H1 (cell line): Measurements from ENCODE around the gene DCUN1D2. TPM values are rescaled to one million over a fixed set of nuclear protein-coding genes. Genes with fewer than 3 reads are reported as not detected.

ENCODE experiments used
- CTCF ChIA-PET: fragments of 300-600 bp; sonication (Branson Sonifier 250); formaldehyde crosslinking; loops from one replicate; lab custom pipeline; 2021; ENCODE audit not compliant: partially characterized antibody; lab: Charles Lee
- POLR2A ChIA-PET: fragments of 300-600 bp; sonication (Branson Sonifier 250); formaldehyde crosslinking; loops from one replicate; lab custom pipeline; 2021; ENCODE audit warnings: inconsistent platforms; ENCODE audit not compliant: partially characterized antibody; lab: Charles Lee
- DNase-seq, 2 experiments: peaks; one replicate each; pipeline versions ENCODE4 v3.0.0 to v3.0.0-alpha.2; 2010 to 2022; ENCODE audit warnings: low spot score in 2 of 2, low read depth in 1 of 2, mixed read lengths in 1 of 2
- FAIRE-seq: peaks from 2 replicates; lab custom pipeline; 2011; peaks lifted over from hg19 to GRCh38; lab: Jason Lieb, UNC
- H2AFZ ChIP-seq: 2 replicates; pipeline ENCODE4 v1.8.1; 2012; ENCODE audit warnings: low read length, inconsistent platforms
- H2AK5ac ChIP-seq: 2 replicates; pipeline ENCODE4 v1.6.1; 2013; ENCODE audit warnings: low read depth, low read length
- H2BK120ac ChIP-seq: replicated peaks from 2 replicates; pipeline ENCODE3; 2013; ENCODE audit warnings: low read depth, low read length, inconsistent platforms
- H2BK12ac ChIP-seq: 2 replicates; pipeline ENCODE4 v1.6.1; 2013; ENCODE audit warnings: low read depth, low read length
- H2BK15ac ChIP-seq: 2 replicates; pipeline ENCODE4 v1.6.1; 2013; ENCODE audit warnings: low read length
- H2BK20ac ChIP-seq: 2 replicates; pipeline ENCODE4 v1.6.1; 2013; ENCODE audit warnings: low read length
- H2BK5ac ChIP-seq: 2 replicates; pipeline ENCODE4 v1.6.1; 2013; ENCODE audit warnings: low read depth, low read length
- H3K14ac ChIP-seq: 2 replicates; pipeline ENCODE4 v1.6.1; 2013; ENCODE audit warnings: inconsistent platforms; ENCODE audit not compliant: insufficient read length
- H3K18ac ChIP-seq: 2 replicates; pipeline ENCODE4 v1.6.1; 2013; ENCODE audit warnings: low read length; ENCODE audit errors: extremely low read depth
- H3K23ac ChIP-seq: 2 replicates; pipeline ENCODE4 v1.6.1; 2013; ENCODE audit warnings: inconsistent platforms; ENCODE audit not compliant: insufficient read length
- H3K23me2 ChIP-seq: 2 replicates; pipeline ENCODE4 v1.6.1; 2013; ENCODE audit warnings: low read depth, low read length
- H3K27ac ChIP-seq: 2 replicates; pipeline ENCODE4 v1.6.1; 2011; ENCODE audit warnings: low read depth, low read length, inconsistent platforms
- H3K27me3 ChIP-seq, 4 experiments: replicated peaks in 1 of 4; 1 replicate in 1 of 4; 2 replicates in 3 of 4; pipeline versions ENCODE4 v1.6.1 to v1.8.1; 2011 to 2013; ENCODE audit warnings: low read length in 3 of 4, mild to moderate bottlenecking in 3 of 4, inconsistent platforms in 2 of 4, mixed read lengths in 2 of 4, moderate library complexity in 1 of 4; ENCODE audit not compliant: control insufficient read depth in 3 of 4, insufficient read depth in 3 of 4; ENCODE audit errors: extremely low read depth in 1 of 4
- H3K36me3 ChIP-seq, 4 experiments: 2 replicates each; pipeline versions ENCODE4 v1.6.1 to v1.8.1; 2011 to 2013; ENCODE audit warnings: mild to moderate bottlenecking in 4 of 4, low read length in 3 of 4, moderate library complexity in 2 of 4, control low read depth in 1 of 4, inconsistent platforms in 1 of 4; ENCODE audit not compliant: insufficient read depth in 4 of 4, control insufficient read depth in 2 of 4
- H3K4ac ChIP-seq: replicated peaks from 2 replicates; pipeline ENCODE3; 2013; ENCODE audit warnings: low read length, low read depth, mixed read lengths, inconsistent platforms; ENCODE audit not compliant: insufficient read length
- H3K4me1 ChIP-seq, 4 experiments: replicated peaks in 1 of 4; 1 replicate in 1 of 4; 2 replicates in 3 of 4; pipeline versions ENCODE4 v1.6.1 to v1.8.1; 2011 to 2013; ENCODE audit warnings: low read length in 3 of 4, inconsistent platforms in 2 of 4, mixed read lengths in 1 of 4; ENCODE audit not compliant: insufficient read depth in 4 of 4, control insufficient read depth in 3 of 4
- H3K4me2 ChIP-seq, 2 experiments: 2 replicates each; pipeline versions ENCODE4 v1.6.1 to v1.8.1; 2011 to 2013; ENCODE audit warnings: low read depth in 2 of 2, low read length in 2 of 2, control low read depth in 1 of 2, inconsistent platforms in 1 of 2, mild to moderate bottlenecking in 1 of 2; ENCODE audit not compliant: insufficient read depth in 1 of 2
- H3K4me3 ChIP-seq, 4 experiments: fragments of 200-600, 300-600 bp in 1 of 4; sonication (generic), shearing (Covaris generic), sonication (Bioruptor Twin) in 1 of 4; 2 replicates each; pipeline versions ENCODE4 v1.5.1 to v1.8.1; 2011 to 2016; ENCODE audit warnings: low read length in 4 of 4, low read depth in 3 of 4, control low read depth in 2 of 4, inconsistent platforms in 2 of 4, mild to moderate bottlenecking in 2 of 4, mixed read lengths in 1 of 4, moderate library complexity in 1 of 4; ENCODE audit not compliant: insufficient read depth in 2 of 4; ENCODE audit errors: extremely low read depth in 1 of 4
- H3K56ac ChIP-seq: replicated peaks from 2 replicates; pipeline ENCODE3; 2013; ENCODE audit warnings: low read depth, mild to moderate bottlenecking, mixed read lengths, low read length, inconsistent platforms; ENCODE audit not compliant: insufficient read length
- H3K79me1 ChIP-seq: 2 replicates; pipeline ENCODE4 v1.6.1; 2013; ENCODE audit warnings: low read depth, low read length, control low read depth
- H3K79me2 ChIP-seq, 2 experiments: 2 replicates each; pipeline versions ENCODE4 v1.6.1 to v1.8.1; 2012 to 2013; ENCODE audit warnings: low read length in 2 of 2, mild to moderate bottlenecking in 2 of 2, inconsistent platforms in 1 of 2; ENCODE audit not compliant: insufficient read depth in 2 of 2, control insufficient read depth in 1 of 2
- H3K9ac ChIP-seq, 4 experiments: replicated peaks in 1 of 4; 1 replicate in 1 of 4; 2 replicates in 3 of 4; pipeline versions ENCODE4 v1.6.1 to v1.8.1; 2011 to 2013; ENCODE audit warnings: low read depth in 3 of 4, low read length in 3 of 4, control low read depth in 2 of 4, mild to moderate bottlenecking in 2 of 4, moderate library complexity in 2 of 4, inconsistent platforms in 1 of 4; ENCODE audit errors: extremely low read depth in 1 of 4
- H3K9me3 ChIP-seq, 2 experiments: 2 replicates each; pipeline versions ENCODE4 v1.6.1 to v1.8.1; 2012 to 2013; ENCODE audit warnings: mild to moderate bottlenecking in 2 of 2, moderate library complexity in 2 of 2, control low read depth in 1 of 2, inconsistent platforms in 1 of 2, low read depth in 1 of 2, low read length in 1 of 2, mixed read lengths in 1 of 2; ENCODE audit not compliant: insufficient read depth in 2 of 2
- H4K20me1 ChIP-seq, 2 experiments: replicated peaks in 1 of 2; 2 replicates each; pipeline versions ENCODE3 to v1.8.1; 2011 to 2013; ENCODE audit warnings: inconsistent platforms in 2 of 2, low read length in 2 of 2, mild to moderate bottlenecking in 1 of 2; ENCODE audit not compliant: insufficient read depth in 2 of 2, control insufficient read depth in 1 of 2
- H4K5ac ChIP-seq: 2 replicates; pipeline ENCODE4 v1.6.1; 2013; ENCODE audit warnings: low read length, low read depth, mixed read lengths, inconsistent platforms; ENCODE audit not compliant: insufficient read length
- H4K8ac ChIP-seq: 2 replicates; pipeline ENCODE4 v1.8.0; 2013; ENCODE audit warnings: mild to moderate bottlenecking, moderate library complexity, low read length, inconsistent platforms; ENCODE audit not compliant: insufficient read depth; ENCODE audit errors: extremely low read depth
- H4K91ac ChIP-seq: replicated peaks from 2 replicates; pipeline ENCODE3; 2013; ENCODE audit warnings: low read length, mixed read lengths, inconsistent platforms; ENCODE audit not compliant: insufficient read length
- ASH2L ChIP-seq: fragments of 200-600, 300-600 bp; sonication (generic); IDR thresholded peaks from one replicate; pipeline ENCODE4 v1.7.1; 2017; ENCODE audit warnings: low read length
- CREB1 ChIP-seq: IDR thresholded peaks from 2 replicates; pipeline ENCODE4 v1.6.1; 2012; ENCODE audit warnings: inconsistent platforms
- FOSL1 ChIP-seq: IDR thresholded peaks from 2 replicates; pipeline ENCODE4 v1.6.1; 2011; ENCODE audit warnings: mild to moderate bottlenecking, low read depth, low read length, moderate library complexity; ENCODE audit not compliant: insufficient read depth
- PHF8 ChIP-seq: fragments of 200-600 bp; sonication (generic); conservative IDR thresholded peaks from 2 replicates; pipeline ENCODE4 v1.7.1; 2012; ENCODE audit warnings: low read depth, mild to moderate bottlenecking, inconsistent platforms, low read length, moderate library complexity
- RBBP5 ChIP-seq: IDR thresholded peaks from 2 replicates; pipeline ENCODE4 v1.7.1; 2012; ENCODE audit warnings: low read depth, mild to moderate bottlenecking, inconsistent platforms, low read length, moderate library complexity, borderline replicate concordance
- RNF2 ChIP-seq: fragments of 200-900, 300-1000 bp; sonication (generic); IDR thresholded peaks from 2 replicates; pipeline ENCODE4 v1.7.1; 2016; ENCODE audit warnings: borderline replicate concordance, low read depth, mild to moderate bottlenecking, antibody characterized with exemption, low read length; ENCODE audit not compliant: poor library complexity, severe bottlenecking; ENCODE audit errors: missing control alignments
- RXRA ChIP-seq: IDR thresholded peaks from 2 replicates; pipeline ENCODE4 v1.6.1; 2011; ENCODE audit warnings: low read depth, mild to moderate bottlenecking, low read length, moderate library complexity; ENCODE audit not compliant: insufficient read depth
- TAF7 ChIP-seq: optimal IDR thresholded peaks from 2 replicates; pipeline ENCODE3; 2011; ENCODE audit warnings: low read depth, mild to moderate bottlenecking, inconsistent platforms, low read length, moderate library complexity, borderline replicate concordance
- TCF12 ChIP-seq: IDR thresholded peaks from 2 replicates; pipeline ENCODE4 v1.6.1; 2011; ENCODE audit warnings: low read depth, mild to moderate bottlenecking, low read length
- TEAD4 ChIP-seq: IDR thresholded peaks from 2 replicates; pipeline ENCODE4 v1.6.1; 2012; ENCODE audit warnings: low read depth, low read length, inconsistent platforms, mixed read lengths
- ZNF274 ChIP-seq: IDR thresholded peaks from 2 replicates; pipeline ENCODE4 v1.7.0; 2012; ENCODE audit warnings: low read length, borderline replicate concordance; ENCODE audit errors: extremely low read depth
- WGBS, 2 experiments: shearing (Covaris generic) in 1 of 2; methylation state at CpG; one replicate each; pipeline versions ENCODE4 v1.1.6 to v1.1.7; 2013 to 2015; ENCODE audit warnings: low lambda C conversion rate in 2 of 2, mixed read lengths in 2 of 2, inconsistent platforms in 1 of 2, low coverage in 1 of 2, missing lambda C conversion rate in 1 of 2; ENCODE audit not compliant: insufficient replicate concordance in 2 of 2, insufficient coverage in 1 of 2, insufficient read length in 1 of 2; ENCODE audit errors: extremely low coverage in 1 of 2, missing lambda C conversion rate in 1 of 2; 5-methylcytosine and 5-hydroxymethylcytosine counted together
- polyA plus RNA-seq, 7 experiments: library from polyadenylated mRNA; depleted of rRNA in 3 of 7; stranded (reverse) in 5 of 7; unstranded in 2 of 7; fragments of >200 nt in 5 of 7; fragments of 200-250 nt in 2 of 7; gene quantifications; 1 replicate in 5 of 7; 2 replicates in 1 of 7; 4 replicates in 1 of 7; pipeline versions ENCODE4 v1.2.1 to v1.2.3, GENCODE V29; 2011 to 2013; ENCODE audit warnings: missing spikeins in 2 of 7, mixed read lengths in 2 of 7
- total RNA-seq: library from RNA; stranded (reverse); fragmentation: NEBNext Ultra II Directional; extraction: Animal tissue kit (Norgen Biotek cat#: 25700); gene quantifications from 2 replicates; pipeline ENCODE4 v1.2.1, GENCODE V29; 2021
- TF ChIP-seq, protein P1 (sequence below): IDR thresholded peaks from 2 replicates; pipeline ENCODE4 v1.6.1; 2012; ENCODE audit warnings: inconsistent platforms

The DCUN1D2 gene
- total and polyA plus RNA-seq, 2 of the 8 experiments (the other 6 are each of a cell fraction or from before 2014, with no cell fraction given), result 19.5 to 35.3 TPM

DNA sequence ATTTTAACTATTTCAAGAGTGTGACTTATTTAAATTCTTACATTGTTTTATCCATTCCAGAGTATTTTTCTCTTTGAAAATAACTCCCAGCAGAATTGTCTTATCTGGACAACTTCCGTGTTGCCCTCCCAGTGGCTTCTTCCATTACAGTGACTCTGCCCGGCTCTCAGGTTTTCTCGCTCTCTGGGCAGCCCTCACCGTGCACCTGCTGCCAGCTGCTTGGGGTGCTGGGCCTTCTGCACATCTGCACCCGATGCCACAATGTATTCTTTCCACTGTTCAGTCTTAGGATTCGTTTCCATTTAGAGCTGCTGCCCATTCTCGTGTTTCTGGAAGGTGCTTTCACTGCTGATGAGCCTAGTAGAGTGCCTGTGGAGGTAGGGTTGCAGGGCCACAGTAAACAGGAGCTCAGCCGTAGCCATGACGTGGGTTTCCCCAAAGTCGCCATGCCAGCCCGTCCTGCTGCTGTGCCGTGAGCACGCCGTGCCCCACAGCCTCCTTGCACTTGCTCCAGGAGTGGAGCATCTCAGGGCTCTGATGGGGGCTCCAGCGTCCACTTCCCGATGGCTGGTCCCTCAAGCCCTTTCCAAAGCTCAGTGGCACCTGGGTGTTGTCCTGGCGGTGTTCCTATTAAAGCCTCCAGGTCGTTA is 46.1 kb upstream of the DCUN1D2 start:
- no peaks in the 10 kb centered on the region; a peak in 1 of 7 replicates for H3K27me3 ChIP-seq
- FAIRE-seq, result no peak
- no peak overlapping the region for H2AFZ ChIP-seq
- peaks cover 2% of the 10 kb centered on the region; the same call in 1 of the 2 replicates for H3K23me2 ChIP-seq
- no peak overlapping the region for H3K14ac ChIP-seq
- DNase-seq, result no peak
- no peak overlapping the region for H3K4ac ChIP-seq
- H3K27ac ChIP-seq, result no peak overlapping the region
- H3K9ac ChIP-seq, result no peak overlapping the region
- no peak overlapping the region for H2BK15ac ChIP-seq
- H2BK12ac ChIP-seq, result no peak overlapping the region
- H2AK5ac ChIP-seq, result no peak overlapping the region
- no peak overlapping the region for H3K4me2 ChIP-seq
- H3K4me1 ChIP-seq, result peaks cover 0 to 9% (median 7%) of the 10 kb centered on the region in 4 experiments; a peak in 6 of 7 replicates
- peaks cover 5 to 14% of the 10 kb centered on the region in 2 experiments for H4K20me1 ChIP-seq
- peaks cover 6% of the 10 kb centered on the region for H3K79me1 ChIP-seq
- H2BK20ac ChIP-seq, result no peak overlapping the region
- H2BK120ac ChIP-seq, result no peak overlapping the region
- H4K8ac ChIP-seq, result peak overlapping the region; percentile 19; the same call in 1 of the 2 replicates
- H3K23ac ChIP-seq, result no peak overlapping the region
- H4K91ac ChIP-seq, result no peak overlapping the region
- H3K4me3 ChIP-seq, result no peak overlapping the region
- POLR2A ChIA-PET, result no interaction called here
- peaks cover 0 to 9% (median 3%) of the 10 kb centered on the region in 4 experiments; a peak in 6 of 8 replicates for H3K36me3 ChIP-seq
- H3K56ac ChIP-seq, result no peak overlapping the region
- H2BK5ac ChIP-seq, result no peak overlapping the region; the same call in 1 of the 2 replicates
- WGBS, 2 experiments, result 92% methylated on average over 18 of the region's 18 CpGs; no CpG with 5 or more reads in 1 of the 2 experiments
- CTCF ChIA-PET, result interaction anchor here (0.9 to 3.4 kb wide), 3 partner anchors 8 to 26 kb away, joined by 3 to 11 read pairs (median 3); no protein-coding TSS in a partner anchor
- no peak overlapping the region for H3K18ac ChIP-seq
- H3K79me2 ChIP-seq, result peaks cover 0 to 4% of the 10 kb centered on the region in 2 experiments; a peak in 1 of 4 replicates
- H3K9me3 ChIP-seq, result no peaks in the 10 kb centered on the region
- no peak overlapping the region for H4K5ac ChIP-seq
- TF ChIP-seq, protein P1, sequence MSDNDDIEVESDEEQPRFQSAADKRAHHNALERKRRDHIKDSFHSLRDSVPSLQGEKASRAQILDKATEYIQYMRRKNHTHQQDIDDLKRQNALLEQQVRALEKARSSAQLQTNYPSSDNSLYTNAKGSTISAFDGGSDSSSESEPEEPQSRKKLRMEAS, result no peak
- TF ChIP-seq RBBP5 (no peak), TEAD4 (no peak), RNF2 (no peak), TCF12 (no peak), ZNF274 (no peak), ASH2L (no peak), FOSL1 (no peak), TAF7 (no peak), PHF8 (no peak), RXRA (no peak), CREB1 (no peak)
